LNCaP clone FGC (cell line): ENCODE measurements around the gene UNC45B.

Source experiments
- DNase-seq: peaks from one replicate; pipeline ENCODE4 v3.0.0-alpha.2; 2011; ENCODE audit warnings: low read depth
- H3K4me3 ChIP-seq: 2 replicates; pipeline ENCODE4 v1.5.1; 2011; ENCODE audit warnings: mild to moderate bottlenecking, low read depth, low read length, control low read depth
- TF ChIP-seq, protein P1 (sequence below): IDR thresholded peaks from 2 replicates; pipeline ENCODE4 v1.5.1; 2012; ENCODE audit warnings: mild to moderate bottlenecking; ENCODE audit not compliant: control insufficient read depth, insufficient read depth; ENCODE audit errors: extremely low read depth

The UNC45B gene

GRCh38 chr17:35235289-35235688 is 87.7 kb downstream of the UNC45B start:
- TF ChIP-seq, protein P1, sequence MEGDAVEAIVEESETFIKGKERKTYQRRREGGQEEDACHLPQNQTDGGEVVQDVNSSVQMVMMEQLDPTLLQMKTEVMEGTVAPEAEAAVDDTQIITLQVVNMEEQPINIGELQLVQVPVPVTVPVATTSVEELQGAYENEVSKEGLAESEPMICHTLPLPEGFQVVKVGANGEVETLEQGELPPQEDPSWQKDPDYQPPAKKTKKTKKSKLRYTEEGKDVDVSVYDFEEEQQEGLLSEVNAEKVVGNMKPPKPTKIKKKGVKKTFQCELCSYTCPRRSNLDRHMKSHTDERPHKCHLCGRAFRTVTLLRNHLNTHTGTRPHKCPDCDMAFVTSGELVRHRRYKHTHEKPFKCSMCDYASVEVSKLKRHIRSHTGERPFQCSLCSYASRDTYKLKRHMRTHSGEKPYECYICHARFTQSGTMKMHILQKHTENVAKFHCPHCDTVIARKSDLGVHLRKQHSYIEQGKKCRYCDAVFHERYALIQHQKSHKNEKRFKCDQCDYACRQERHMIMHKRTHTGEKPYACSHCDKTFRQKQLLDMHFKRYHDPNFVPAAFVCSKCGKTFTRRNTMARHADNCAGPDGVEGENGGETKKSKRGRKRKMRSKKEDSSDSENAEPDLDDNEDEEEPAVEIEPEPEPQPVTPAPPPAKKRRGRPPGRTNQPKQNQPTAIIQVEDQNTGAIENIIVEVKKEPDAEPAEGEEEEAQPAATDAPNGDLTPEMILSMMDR: no peak
- H3K4me3 ChIP-seq: no peak overlapping the region
- no peak for DNase-seq

GRCh38 chr17:35235917-35236316 is 88.3 kb downstream of the UNC45B start:
- TF ChIP-seq, protein P1: no peak
- H3K4me3 ChIP-seq: no peak overlapping the region
- no peak for DNase-seq

DNA sequence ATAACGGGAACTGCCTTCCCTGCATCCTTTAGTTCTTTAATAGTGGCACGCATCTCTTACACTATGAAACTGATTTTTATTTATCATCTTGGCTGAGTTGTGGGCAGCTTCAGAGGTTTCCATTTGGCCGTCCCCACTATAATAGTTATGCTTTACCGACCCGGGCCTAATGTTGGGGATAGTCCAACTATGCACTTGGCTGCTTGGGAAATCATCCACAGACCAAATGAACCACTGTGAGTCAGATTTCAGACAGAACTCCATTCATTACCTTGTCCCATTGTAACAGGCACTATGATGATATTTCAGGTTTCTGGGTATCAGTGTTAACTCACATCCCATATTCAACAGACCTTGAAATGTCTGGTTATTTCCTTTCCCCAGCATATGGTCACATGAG is 89.2 kb downstream of the UNC45B start:
- TF ChIP-seq, protein P1: no peak
- no peak for DNase-seq

GRCh38 chr17:35238821-35239220 is 91.2 kb downstream of the UNC45B start:
- DNase-seq: no peak
- no peak overlapping the region for H3K4me3 ChIP-seq
- TF ChIP-seq, protein P1: no peak

More for the DNA sequence above, 89.2 kb downstream of the UNC45B start:
- no peak overlapping the region for H3K4me3 ChIP-seq
